Measurements from ENCODE around the gene MOV10L1. TPM values are rescaled to one million over a fixed set of nuclear protein-coding genes. Genes with fewer than 3 reads are reported as not detected.

The MOV10L1 gene
- total RNA-seq, 1 donor = 0.36 TPM

DNA sequence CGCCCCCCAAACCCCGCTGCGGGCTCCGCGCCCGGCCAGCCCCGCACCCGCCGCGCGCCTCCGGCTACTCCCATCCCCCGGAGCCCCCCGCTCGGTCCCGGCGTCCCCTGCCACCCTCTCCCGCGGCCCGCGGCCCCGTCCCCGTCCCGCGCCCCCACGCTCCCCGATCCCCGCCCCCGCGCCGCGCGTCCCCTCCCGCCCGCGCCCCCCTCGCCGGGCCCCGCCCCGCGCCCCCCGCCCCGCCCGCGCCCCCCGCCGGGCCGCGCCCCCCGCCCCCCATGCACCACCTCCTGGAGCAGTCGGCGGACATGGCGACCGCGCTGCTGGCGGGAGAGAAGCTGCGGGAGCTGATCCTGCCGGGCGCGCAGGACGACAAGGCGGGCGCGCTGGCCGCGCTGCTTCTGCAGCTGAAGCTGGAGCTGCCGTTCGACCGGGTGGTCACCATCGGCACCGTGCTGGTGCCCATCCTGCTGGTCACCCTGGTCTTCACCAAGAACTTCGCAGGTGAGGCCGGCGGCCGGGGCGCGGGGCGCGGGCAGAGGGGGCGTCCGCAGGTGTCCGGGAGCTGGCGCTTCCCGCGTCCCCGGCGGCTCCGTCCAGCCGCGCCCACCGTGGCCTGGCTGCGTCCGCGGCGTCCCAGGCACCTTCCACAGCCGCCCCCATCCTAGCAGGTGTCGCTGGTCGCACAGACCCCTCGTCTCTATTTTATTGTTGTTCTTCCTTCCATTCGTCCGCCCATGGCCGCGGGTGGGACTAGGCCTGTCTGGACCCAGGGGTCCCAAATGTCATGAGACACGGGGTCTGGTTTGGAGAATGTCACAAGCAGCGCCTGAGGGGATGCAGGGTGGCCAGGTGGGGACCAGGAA, 80.9 kb downstream of the MOV10L1 start, which contains the start of gene PANX2:
TSS of gene PANX2 (plus strand) at position 279 of the 866 bp plus-strand sequence. CDS start at position 279, 0 bp downstream.
- Histone ChIP-seq H3K27me3 (ENCODE audit: insufficient read depth, low read length) (peaks cover 14% of the 10 kb centered on the region), H4K20me1 (ENCODE audit: insufficient read depth, low read length) (no peaks in the 10 kb centered on the region), H3K4me2 (ENCODE audit: insufficient read depth, low read length) (peak within 1 kb of the TSS; percentile 53), H3K4me1 (ENCODE audit: insufficient read depth, low read length) (no peaks in the 10 kb centered on the region), H3K27ac (ENCODE audit: low read depth, low read length) (no peak within 1 kb of the TSS), H2AFZ (ENCODE audit: low read length) (no peak within 1 kb of the TSS), H3K4me3 (ENCODE audit: insufficient read depth, low read length) (peak within 1 kb of the TSS; percentile 57), H3K9me3 (ENCODE audit: low read depth, low read length) (no peaks in the 10 kb centered on the region), H3K36me3 (ENCODE audit: insufficient read depth, low read length) (no peaks in the 10 kb centered on the region), H3K79me2 (ENCODE audit: insufficient read depth, low read length) (no peaks in the 10 kb centered on the region)
- TF ChIP-seq, protein P1, sequence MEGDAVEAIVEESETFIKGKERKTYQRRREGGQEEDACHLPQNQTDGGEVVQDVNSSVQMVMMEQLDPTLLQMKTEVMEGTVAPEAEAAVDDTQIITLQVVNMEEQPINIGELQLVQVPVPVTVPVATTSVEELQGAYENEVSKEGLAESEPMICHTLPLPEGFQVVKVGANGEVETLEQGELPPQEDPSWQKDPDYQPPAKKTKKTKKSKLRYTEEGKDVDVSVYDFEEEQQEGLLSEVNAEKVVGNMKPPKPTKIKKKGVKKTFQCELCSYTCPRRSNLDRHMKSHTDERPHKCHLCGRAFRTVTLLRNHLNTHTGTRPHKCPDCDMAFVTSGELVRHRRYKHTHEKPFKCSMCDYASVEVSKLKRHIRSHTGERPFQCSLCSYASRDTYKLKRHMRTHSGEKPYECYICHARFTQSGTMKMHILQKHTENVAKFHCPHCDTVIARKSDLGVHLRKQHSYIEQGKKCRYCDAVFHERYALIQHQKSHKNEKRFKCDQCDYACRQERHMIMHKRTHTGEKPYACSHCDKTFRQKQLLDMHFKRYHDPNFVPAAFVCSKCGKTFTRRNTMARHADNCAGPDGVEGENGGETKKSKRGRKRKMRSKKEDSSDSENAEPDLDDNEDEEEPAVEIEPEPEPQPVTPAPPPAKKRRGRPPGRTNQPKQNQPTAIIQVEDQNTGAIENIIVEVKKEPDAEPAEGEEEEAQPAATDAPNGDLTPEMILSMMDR (IDR thresholded peaks at IDR 0.05; ENCODE audit: extremely low read depth, low read depth, low read length) = no peak
- peak; percentile 87 for DNase-seq (ENCODE audit: insufficient read length, low spot score, missing footprints)

DNA sequence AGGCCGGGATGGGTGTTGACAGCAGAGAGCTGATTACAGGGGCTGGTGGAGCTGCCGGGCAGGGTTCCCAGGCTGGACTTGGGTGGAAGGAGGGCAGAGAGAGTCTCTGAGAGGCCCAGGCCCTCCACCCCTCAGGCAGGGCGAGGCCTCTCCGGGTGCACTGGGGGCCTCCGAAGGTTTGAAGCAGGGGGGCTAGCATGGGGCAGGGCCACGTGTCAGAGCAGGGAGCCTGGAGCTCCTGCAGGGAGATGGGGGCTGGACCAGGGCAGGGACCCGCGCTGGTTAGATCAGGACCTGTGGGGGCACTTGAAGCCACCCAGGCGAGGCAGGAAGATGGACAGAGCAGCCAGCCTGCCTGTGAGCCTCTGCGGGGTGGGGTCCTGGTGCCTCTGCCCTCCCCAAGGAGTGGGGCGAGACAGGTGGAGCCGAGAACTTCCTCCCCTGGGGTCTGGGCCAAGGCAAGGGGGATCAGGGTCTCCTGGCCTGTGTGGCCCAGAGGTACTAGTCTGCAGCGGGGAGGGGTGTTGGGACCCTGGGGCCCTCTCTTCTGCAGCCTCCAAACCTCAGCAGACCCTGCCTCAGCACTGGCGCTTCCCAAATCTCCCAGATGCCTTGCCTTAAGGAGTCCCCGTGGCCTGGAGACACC, 81.6 kb downstream of the MOV10L1 start:
- Histone ChIP-seq H3K79me2 (ENCODE audit: insufficient read depth, low read length) (no peaks in the 10 kb centered on the region), H3K4me1 (ENCODE audit: insufficient read depth, low read length) (no peaks in the 10 kb centered on the region), H3K9me3 (ENCODE audit: low read depth, low read length) (no peaks in the 10 kb centered on the region), H3K4me2 (ENCODE audit: insufficient read depth, low read length) (peak overlapping the region; percentile 53), H3K4me3 (ENCODE audit: insufficient read depth, low read length) (no peak overlapping the region), H2AFZ (ENCODE audit: low read length) (no peak overlapping the region), H3K27ac (ENCODE audit: low read depth, low read length) (no peak overlapping the region), H4K20me1 (ENCODE audit: insufficient read depth, low read length) (no peaks in the 10 kb centered on the region), H3K36me3 (ENCODE audit: insufficient read depth, low read length) (no peaks in the 10 kb centered on the region), H3K27me3 (ENCODE audit: insufficient read depth, low read length) (peaks cover 14% of the 10 kb centered on the region)
- peak; percentile 82 for DNase-seq (ENCODE audit: insufficient read length, low spot score, missing footprints)
- TF ChIP-seq, protein P1 (IDR thresholded peaks at IDR 0.05; ENCODE audit: extremely low read depth, low read depth, low read length) = no peak

DNA sequence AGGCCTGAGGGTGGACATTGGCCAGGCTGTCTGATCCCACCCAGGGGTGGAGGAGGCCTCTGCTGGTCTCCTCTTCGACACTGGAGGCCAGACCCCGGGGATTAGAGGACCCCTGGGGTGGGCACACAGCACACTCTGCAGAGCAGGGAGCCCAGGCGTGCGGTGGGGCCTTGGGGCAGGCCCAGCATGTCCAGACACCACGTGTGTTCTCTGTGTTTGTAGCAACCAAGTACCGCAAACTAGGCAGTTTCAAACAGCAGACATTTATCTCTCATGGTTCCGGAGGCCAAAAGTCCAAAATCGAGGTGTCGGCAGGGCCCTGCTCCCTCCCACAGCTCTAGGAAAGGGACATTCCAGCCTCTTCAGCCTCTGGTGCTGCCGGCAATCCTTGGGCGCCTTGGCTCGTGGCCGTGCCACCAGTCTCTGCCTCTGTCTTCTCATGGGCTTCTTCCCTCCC, 82.2 kb downstream of the MOV10L1 start:
- Histone ChIP-seq H4K20me1 (ENCODE audit: insufficient read depth, low read length) (no peaks in the 10 kb centered on the region), H3K36me3 (ENCODE audit: insufficient read depth, low read length) (no peaks in the 10 kb centered on the region), H2AFZ (ENCODE audit: low read length) (no peak overlapping the region), H3K4me1 (ENCODE audit: insufficient read depth, low read length) (no peaks in the 10 kb centered on the region), H3K4me3 (ENCODE audit: insufficient read depth, low read length) (no peak overlapping the region), H3K4me2 (ENCODE audit: insufficient read depth, low read length) (no peak overlapping the region), H3K9me3 (ENCODE audit: low read depth, low read length) (no peaks in the 10 kb centered on the region), H3K27me3 (ENCODE audit: insufficient read depth, low read length) (peaks cover 14% of the 10 kb centered on the region), H3K27ac (ENCODE audit: low read depth, low read length) (no peak overlapping the region), H3K79me2 (ENCODE audit: insufficient read depth, low read length) (no peaks in the 10 kb centered on the region)
- TF ChIP-seq, protein P1 (IDR thresholded peaks at IDR 0.05; ENCODE audit: extremely low read depth, low read depth, low read length) = no peak
- DNase-seq (ENCODE audit: insufficient read length, low spot score, missing footprints) = peak; percentile 88
